H1 (cell line): ENCODE data around the gene EWSR1. TPM values are rescaled to one million over a fixed set of nuclear protein-coding genes. Genes with fewer than 3 reads are reported as not detected.

Experiments used
- microRNA-seq, 2 experiments: library from miRNA; unstranded; fragments of <30 nt; microRNA quantifications; one replicate each; pipeline versions ENCODE4 to v1.2.0, GENCODE V29; 2016 to 2020; ENCODE audit warnings: borderline microRNAs expressed in 2 of 2, borderline number of aligned reads in 2 of 2, borderline replicate concordance in 1 of 2
- polyA plus RNA-seq, 7 experiments: library from polyadenylated mRNA; depleted of rRNA in 3 of 7; stranded (reverse) in 5 of 7; unstranded in 2 of 7; fragments of >200 nt in 5 of 7; fragments of 200-250 nt in 2 of 7; gene quantifications; 1 replicate in 5 of 7; 2 replicates in 1 of 7; 4 replicates in 1 of 7; pipeline versions ENCODE4 v1.2.1 to v1.2.3, GENCODE V29; 2011 to 2013; ENCODE audit warnings: missing spikeins in 2 of 7, mixed read lengths in 2 of 7
- small RNA-seq: library from polyadenylated mRNA; stranded (forward); fragments of <200 nt; extraction: miRNeasy Mini kit (QIAGEN cat#:217004); gene quantifications from one replicate; pipeline ENCODE3, GENCODE V24; 2013; ENCODE audit not compliant: insufficient read depth
- total RNA-seq: library from RNA; stranded (reverse); fragmentation: NEBNext Ultra II Directional; extraction: Animal tissue kit (Norgen Biotek cat#: 25700); gene quantifications from 2 replicates; pipeline ENCODE4 v1.2.1, GENCODE V29; 2021

EWSR1 gene
- total and polyA plus RNA-seq, 2 of the 8 experiments (the other 6 are each of a cell fraction or from before 2014, with no cell fraction given) = 387 to 930 TPM

Small RNA genes within 50 kb of the gene (microRNA-seq; reads per million reads assigned to microRNA genes)
- 0.92 to 1.4 reads per million in 2 experiments for gene MIR3653

Small RNA genes within 50 kb of the gene (small RNA-seq; reads per million reads assigned to genes)
- gene MIR3653 = not detected

Other genes with a start within 250 kb of the EWSR1 start
- not detected in 2 replicates for gene C22orf31, start 206.4 kb upstream of the EWSR1 start, total RNA-seq
- gene C22orf31, start 206.4 kb upstream of the EWSR1 start, polyA plus RNA-seq (2011; rRNA removed) = not detected in 2 replicates
- gene KREMEN1, start 195.2 kb upstream of the EWSR1 start, total RNA-seq = 3.2 TPM in 2 replicates
- 2.1 and 5.9 TPM in 2 replicates for gene KREMEN1, start 195.2 kb upstream of the EWSR1 start, polyA plus RNA-seq (2011; rRNA removed)
- 3.8 and 3.9 TPM in 2 replicates for gene EMID1, start 62.4 kb upstream of the EWSR1 start, total RNA-seq
- gene EMID1, start 62.4 kb upstream of the EWSR1 start, polyA plus RNA-seq (2011; rRNA removed) = 7.4 and 11.1 TPM in 2 replicates
- gene RHBDD3, start 287 bp upstream of the EWSR1 start, total RNA-seq = 72.1 and 75.7 TPM in 2 replicates
- gene RHBDD3, start 287 bp upstream of the EWSR1 start, polyA plus RNA-seq (2011; rRNA removed) = 117 and 171 TPM in 2 replicates
- gene GAS2L1, start 38.4 kb downstream of the EWSR1 start, total RNA-seq = 9.7 and 10.1 TPM in 2 replicates
- gene GAS2L1, start 38.4 kb downstream of the EWSR1 start, polyA plus RNA-seq (2011; rRNA removed) = 3.6 and 6.8 TPM in 2 replicates
- 1.4 and 1.5 TPM in 2 replicates for gene RASL10A, start 47.4 kb downstream of the EWSR1 start, total RNA-seq
- 1.1 and 1.6 TPM in 2 replicates for gene RASL10A, start 47.4 kb downstream of the EWSR1 start, polyA plus RNA-seq (2011; rRNA removed)
- gene AP1B1, start 120.3 kb downstream of the EWSR1 start, total RNA-seq = 63.5 and 64.2 TPM in 2 replicates
- gene AP1B1, start 120.3 kb downstream of the EWSR1 start, polyA plus RNA-seq (2011; rRNA removed) = 86.8 and 137 TPM in 2 replicates
- not detected in 2 replicates for gene RFPL1, start 170.3 kb downstream of the EWSR1 start, total RNA-seq
- not detected in 2 replicates for gene RFPL1, start 170.3 kb downstream of the EWSR1 start, polyA plus RNA-seq (2011; rRNA removed)
- 2.0 and 2.3 TPM in 2 replicates for gene NEFH, start 211.9 kb downstream of the EWSR1 start, total RNA-seq
- 0.57 and 0.74 TPM in 2 replicates for gene NEFH, start 211.9 kb downstream of the EWSR1 start, polyA plus RNA-seq (2011; rRNA removed)